GM19452 (cell line): ENCODE results near the gene OR14J1.
"Not testable (repeated sequence)": the region's sequence is repeated elsewhere in the genome, so short reads cannot be mapped to it uniquely, and the experiment has no call there.

Experiments
- ATAC-seq: cut with Tn5 transposase; IDR thresholded peaks from one replicate; pipeline ENCODE4 v1.9.1; 2021; ENCODE audit not compliant: unreplicated experiment

Gene OR14J1, protein sequence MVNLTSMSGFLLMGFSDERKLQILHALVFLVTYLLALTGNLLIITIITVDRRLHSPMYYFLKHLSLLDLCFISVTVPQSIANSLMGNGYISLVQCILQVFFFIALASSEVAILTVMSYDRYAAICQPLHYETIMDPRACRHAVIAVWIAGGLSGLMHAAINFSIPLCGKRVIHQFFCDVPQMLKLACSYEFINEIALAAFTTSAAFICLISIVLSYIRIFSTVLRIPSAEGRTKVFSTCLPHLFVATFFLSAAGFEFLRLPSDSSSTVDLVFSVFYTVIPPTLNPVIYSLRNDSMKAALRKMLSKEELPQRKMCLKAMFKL

DNA sequence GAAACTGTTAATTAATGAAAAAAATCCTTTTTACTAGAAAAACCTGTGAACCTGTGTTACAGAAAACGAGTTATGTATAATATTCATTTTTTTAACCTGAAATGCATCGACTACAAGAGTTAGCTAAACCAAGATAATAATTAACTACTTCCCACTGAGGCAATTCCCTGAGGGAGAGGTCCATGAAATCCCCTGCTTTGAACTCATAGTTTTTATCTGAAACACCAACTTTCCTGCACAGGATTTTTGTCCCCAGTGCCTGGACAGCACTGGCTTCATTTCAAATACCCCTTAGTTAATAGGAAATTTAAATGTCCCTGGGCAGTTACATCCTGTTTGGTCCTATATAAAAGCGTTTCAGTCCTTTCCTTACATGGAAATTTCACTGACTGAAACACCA lies at the start of gene OR14J1:
Gene OR14J1, plus strand, starts transcription at position 386 of the 400 bp plus-strand sequence. CDS start 4,989 bp downstream, outside the sequence.
- ATAC-seq = no peak

GRCh38 chr6:29251736-29252135 lies 49.8 kb upstream of the OR14J1 start:
- ATAC-seq = no peak

- ATAC-seq = no peak
These were observed 46.0 kb upstream of the OR14J1 start for GRCh38 chr6:29255530-29255929.

DNA sequence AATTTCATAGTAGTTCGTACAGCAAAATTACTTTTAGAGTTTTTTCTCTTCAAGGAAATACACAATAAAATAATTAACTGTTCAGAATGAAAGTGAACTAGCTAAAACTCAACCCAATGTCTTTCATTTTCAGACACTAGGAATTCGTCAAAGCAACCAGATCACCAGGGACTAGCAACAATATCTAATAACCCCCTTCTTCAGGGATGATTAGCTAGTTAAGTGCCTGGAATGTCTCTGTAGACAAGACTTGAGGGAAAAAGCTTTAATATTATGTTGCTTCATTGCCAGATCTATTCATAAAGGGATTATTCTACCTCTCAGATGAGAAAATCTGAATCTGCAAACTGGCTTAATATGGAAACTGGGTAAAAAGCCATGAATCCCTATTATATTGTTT lies 41.8 kb upstream of the OR14J1 start:
- ATAC-seq = no peak

- ATAC-seq = no peak
These were observed 38.5 kb upstream of the OR14J1 start for GRCh38 chr6:29263001-29263400.

DNA sequence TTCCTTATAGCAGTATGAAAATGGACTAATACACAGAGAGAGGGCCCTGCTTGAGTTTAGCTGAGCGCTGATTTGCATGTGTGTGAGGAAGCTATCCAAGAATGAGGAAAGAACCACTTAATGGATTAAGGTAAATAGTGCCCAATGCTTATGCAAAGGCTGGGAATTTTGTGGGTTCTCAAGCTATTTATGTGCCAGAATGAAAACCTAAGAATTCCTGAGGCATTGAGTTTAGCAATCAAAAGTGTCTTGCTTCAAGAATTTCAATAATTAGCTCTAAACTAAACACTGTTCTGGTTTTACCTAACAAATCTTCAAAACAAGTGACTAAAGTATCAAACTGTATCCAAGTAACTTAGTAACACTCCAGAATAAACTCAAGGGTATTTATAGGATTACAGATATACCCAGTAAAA lies 7.0 kb upstream of the OR14J1 start:
- ATAC-seq = no peak

- ATAC-seq = no peak
These were observed 6.3 kb upstream of the OR14J1 start for GRCh38 chr6:29295181-29295585.

DNA sequence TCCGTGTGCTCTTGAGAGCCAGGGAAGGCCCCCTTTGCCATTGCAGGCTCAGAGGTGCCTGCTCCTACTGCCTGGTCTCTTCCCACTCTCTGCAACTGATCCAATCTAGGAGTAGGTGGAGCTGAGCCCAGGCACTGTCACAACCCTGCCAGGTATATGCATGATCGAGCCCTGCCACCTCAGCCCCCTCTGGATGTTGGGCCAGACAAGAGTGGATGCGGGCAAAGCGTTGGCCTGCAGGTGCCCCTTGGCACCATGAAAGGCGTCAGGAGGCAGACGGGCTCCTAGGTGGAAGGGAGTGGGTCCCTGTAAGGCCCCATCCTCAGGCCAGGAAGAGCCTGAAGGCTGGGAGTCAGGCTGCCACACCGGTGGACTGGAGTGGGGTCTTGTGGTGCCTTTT lies 5.9 kb upstream of the OR14J1 start:
- ATAC-seq = no peak

GRCh38 chr6:29319931-29320330 lies 18.4 kb downstream of the OR14J1 start:
- no peak for ATAC-seq

DNA sequence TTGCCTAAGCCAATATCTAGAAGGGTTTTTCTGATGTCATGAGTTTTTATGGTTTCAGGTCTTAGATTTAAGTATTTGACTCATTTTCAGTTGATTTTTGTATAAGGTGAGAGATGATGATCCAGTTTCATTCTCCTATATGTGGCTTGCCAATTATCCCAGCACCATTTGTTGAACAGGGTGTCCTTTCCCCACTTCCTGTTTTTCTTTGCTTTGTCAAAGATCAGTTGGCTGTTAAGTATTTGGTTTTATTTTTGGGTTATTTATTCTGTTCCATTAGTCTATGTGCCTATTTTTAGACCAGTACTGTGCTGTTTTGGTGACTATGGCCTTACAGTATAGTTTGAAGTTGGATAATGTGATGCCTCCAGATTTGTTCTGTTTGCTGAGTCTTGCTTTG lies 21.8 kb downstream of the OR14J1 start:
- not testable (repeated sequence) for ATAC-seq

- no peak for ATAC-seq
These were observed 24.3 kb downstream of the OR14J1 start for GRCh38 chr6:29325777-29326176.

DNA sequence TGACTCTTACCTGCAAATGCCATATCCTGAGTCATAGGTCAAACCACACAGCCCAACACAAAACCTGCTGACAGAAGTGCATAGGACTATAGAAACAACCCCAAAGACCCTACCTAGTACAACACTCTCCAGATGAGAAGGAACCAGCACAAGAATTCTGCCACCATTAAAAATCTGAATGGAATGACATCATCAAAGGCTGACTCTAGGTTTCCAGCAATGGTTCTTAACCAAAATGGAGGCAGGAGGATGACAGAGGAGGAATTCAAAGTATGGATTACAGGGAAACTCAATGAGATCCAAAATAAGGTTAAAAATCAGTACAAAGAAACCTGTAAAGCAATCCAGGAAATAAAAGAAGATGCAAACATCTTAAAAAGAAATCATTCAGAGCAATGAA lies 31.2 kb downstream of the OR14J1 start:
- no peak for ATAC-seq

GRCh38 chr6:29336269-29336668 lies 34.8 kb downstream of the OR14J1 start:
- no peak for ATAC-seq

DNA sequence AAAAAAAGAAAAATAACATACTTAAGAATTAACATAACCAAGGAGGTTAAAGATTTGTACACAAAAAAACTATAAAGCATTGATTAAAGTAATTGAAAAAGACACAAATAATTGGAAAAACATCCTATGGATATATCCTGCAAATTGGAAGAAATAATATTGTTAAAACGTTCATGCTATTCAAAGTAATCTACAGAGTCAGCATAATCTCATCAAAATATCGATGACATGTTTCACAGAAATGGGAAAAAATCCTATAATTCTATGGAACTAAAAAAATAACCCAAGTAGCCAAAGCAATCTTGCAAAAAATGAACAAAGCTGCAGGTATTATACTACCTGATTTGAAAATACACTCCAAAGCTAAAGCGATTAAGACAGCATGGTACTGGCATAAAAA lies 43.9 kb downstream of the OR14J1 start:
- ATAC-seq = no peak

- not testable (repeated sequence) for ATAC-seq
These were observed 47.8 kb downstream of the OR14J1 start for GRCh38 chr6:29349348-29349747.

GRCh38 chr6:29354980-29355379 lies 53.5 kb downstream of the OR14J1 start:
- no peak for ATAC-seq

GRCh38 chr6:29355603-29356002 lies 54.1 kb downstream of the OR14J1 start:
- ATAC-seq = no peak
